HepG2 (cell line): ENCODE results near the gene COL2A1. TPM values are rescaled to one million over a fixed set of nuclear protein-coding genes. Genes with fewer than 3 reads are reported as not detected.

ENCODE experiments used
- EEA1 ChIP-seq: sonication (generic); formaldehyde crosslinking; IDR thresholded peaks from 2 replicates; pipeline ENCODE4 v1.5.1; 2020; ENCODE audit warnings: mild to moderate bottlenecking, missing genetic modification reagents, borderline replicate concordance
- ELF1 ChIP-seq: sonication (generic); formaldehyde crosslinking; IDR thresholded peaks from 2 replicates; pipeline ENCODE4 v1.4.0; 2020; ENCODE audit warnings: missing genetic modification reagents
- FOXK1 ChIP-seq: sonication (generic); formaldehyde crosslinking; IDR thresholded peaks from 2 replicates; pipeline ENCODE4 v1.4.0; 2020; ENCODE audit warnings: low read depth, missing genetic modification reagents, borderline replicate concordance
- HNRNPL ChIP-seq: fragments of 200-400 bp; formaldehyde crosslinking; IDR thresholded peaks from 2 replicates; pipeline ENCODE4 v1.6.1; 2017; ENCODE audit warnings: mild to moderate bottlenecking, low read depth, low read length
- IKZF5 ChIP-seq: IDR thresholded peaks from 2 replicates; pipeline ENCODE4 v1.6.1; 2018; ENCODE audit warnings: missing genetic modification reagents, mild to moderate bottlenecking, missing compliant biosample characterization
- KDM5A ChIP-seq: fragments of 200-600 bp; sonication (generic); IDR thresholded peaks from 2 replicates; pipeline ENCODE4 v1.7.0; 2018; ENCODE audit warnings: antibody characterized with exemption, mild to moderate bottlenecking, low read length, borderline replicate concordance
- KLF15 ChIP-seq: sonication (generic); formaldehyde crosslinking; IDR thresholded peaks from 2 replicates; pipeline ENCODE4 v1.8.1; 2023; ENCODE audit warnings: borderline replicate concordance, mild to moderate bottlenecking, inconsistent platforms, missing genetic modification reagents, mixed read lengths
- MYNN ChIP-seq: sonication (generic); formaldehyde crosslinking; IDR thresholded peaks from 2 replicates; pipeline ENCODE4 v1.4.0; 2020; ENCODE audit warnings: mild to moderate bottlenecking, low read depth, missing genetic modification reagents
- RCOR2 ChIP-seq: IDR thresholded peaks from 2 replicates; pipeline ENCODE4 v1.6.1; 2016; ENCODE audit warnings: missing biosample characterization, missing genetic modification reagents
- REPIN1 ChIP-seq: sonication (generic); formaldehyde crosslinking; IDR thresholded peaks from 2 replicates; pipeline ENCODE4 v1.8.0; 2022; ENCODE audit warnings: missing genetic modification reagents, low read depth, mild to moderate bottlenecking, borderline replicate concordance
- SAP130 ChIP-seq: IDR thresholded peaks from 2 replicates; pipeline ENCODE4 v1.6.1; 2016; ENCODE audit warnings: low read depth
- YEATS2 ChIP-seq: sonication (generic); formaldehyde crosslinking; IDR thresholded peaks from 2 replicates; pipeline ENCODE4 v1.4.0; 2020; ENCODE audit warnings: missing genetic modification reagents, borderline replicate concordance
- ZBTB34 ChIP-seq: sonication (generic); formaldehyde crosslinking; IDR thresholded peaks from 2 replicates; pipeline ENCODE4 v1.8.0; 2022; ENCODE audit warnings: mild to moderate bottlenecking, missing genetic modification reagents
- ZMAT5 ChIP-seq: sonication (generic); formaldehyde crosslinking; IDR thresholded peaks from 2 replicates; pipeline ENCODE4 v1.5.0; 2020; ENCODE audit warnings: mild to moderate bottlenecking, low read depth, missing genetic modification reagents, borderline replicate concordance
- ZNF207 ChIP-seq: fragments of 450-650 bp; IDR thresholded peaks from 2 replicates; pipeline ENCODE4 v1.6.1; 2016; ENCODE audit warnings: antibody characterized with exemption, borderline replicate concordance
- ZNF468 ChIP-seq: sonication (generic); formaldehyde crosslinking; IDR thresholded peaks from 2 replicates; pipeline ENCODE4 v1.8.0; 2022; ENCODE audit warnings: mild to moderate bottlenecking, moderate library complexity, missing genetic modification reagents
- ZNF652 ChIP-seq: IDR thresholded peaks from 2 replicates; pipeline ENCODE4 v1.6.1; 2016; ENCODE audit warnings: low read depth, borderline replicate concordance
- ZNF703 ChIP-seq: sonication (generic); formaldehyde crosslinking; IDR thresholded peaks from 2 replicates; pipeline ENCODE4 v1.5.1; 2020; ENCODE audit warnings: missing genetic modification reagents, mild to moderate bottlenecking, moderate library complexity, borderline replicate concordance
- ZNF747 ChIP-seq: sonication (generic); formaldehyde crosslinking; IDR thresholded peaks from 2 replicates; pipeline ENCODE4 v1.8.1; 2023; ENCODE audit warnings: missing genetic modification reagents, mild to moderate bottlenecking, borderline replicate concordance
- ZNF83 ChIP-seq: sonication (generic); formaldehyde crosslinking; IDR thresholded peaks from 2 replicates; pipeline ENCODE4 v1.4.0; 2020; ENCODE audit warnings: missing genetic modification reagents, mild to moderate bottlenecking, borderline replicate concordance
- polyA plus RNA-seq, 8 experiments: library from polyadenylated mRNA; depleted of rRNA in 3 of 8; stranded (reverse) in 7 of 8; unstranded in 1 of 8; fragments of >200 nt; fragmentation: Illumina TruSeq in 4 of 8; extraction: Trizol in 4 of 8; gene quantifications; 2 replicates each; pipeline versions ENCODE4 v1.2.1 to v1.2.3, GENCODE V29; 2011 to 2016; ENCODE audit warnings: low read depth in 4 of 8, missing spikeins in 1 of 8, mixed read lengths in 1 of 8; ENCODE audit not compliant: insufficient read depth in 1 of 8
- total RNA-seq, 5 experiments: library from RNA; depleted of rRNA; stranded (reverse); fragments of >200 nt; fragmentation: Illumina TruSeq; extraction: Trizol; gene quantifications; 2 replicates each; pipeline ENCODE4 v1.2.3, GENCODE V29; 2016; ENCODE audit warnings: low read depth in 1 of 5
- TF ChIP-seq, protein P1 (sequence below): sonication (generic); formaldehyde crosslinking; IDR thresholded peaks from 2 replicates; pipeline ENCODE4 v1.8.0; 2022; ENCODE audit warnings: mild to moderate bottlenecking, missing genetic modification reagents, moderate library complexity
- TF ChIP-seq, protein P2 (sequence below): IDR thresholded peaks from 2 replicates; pipeline ENCODE4 v1.6.1; 2016
- TF ChIP-seq, protein P3 (sequence below): sonication (generic); formaldehyde crosslinking; IDR thresholded peaks from 2 replicates; pipeline ENCODE4 v1.4.0; 2020; ENCODE audit warnings: missing genetic modification reagents

Gene COL2A1
- total and polyA plus RNA-seq, 2 of the 13 experiments (the other 11 are each of a cell fraction or from before 2014, with no cell fraction given), result 7.4 to 38.3 TPM

DNA sequence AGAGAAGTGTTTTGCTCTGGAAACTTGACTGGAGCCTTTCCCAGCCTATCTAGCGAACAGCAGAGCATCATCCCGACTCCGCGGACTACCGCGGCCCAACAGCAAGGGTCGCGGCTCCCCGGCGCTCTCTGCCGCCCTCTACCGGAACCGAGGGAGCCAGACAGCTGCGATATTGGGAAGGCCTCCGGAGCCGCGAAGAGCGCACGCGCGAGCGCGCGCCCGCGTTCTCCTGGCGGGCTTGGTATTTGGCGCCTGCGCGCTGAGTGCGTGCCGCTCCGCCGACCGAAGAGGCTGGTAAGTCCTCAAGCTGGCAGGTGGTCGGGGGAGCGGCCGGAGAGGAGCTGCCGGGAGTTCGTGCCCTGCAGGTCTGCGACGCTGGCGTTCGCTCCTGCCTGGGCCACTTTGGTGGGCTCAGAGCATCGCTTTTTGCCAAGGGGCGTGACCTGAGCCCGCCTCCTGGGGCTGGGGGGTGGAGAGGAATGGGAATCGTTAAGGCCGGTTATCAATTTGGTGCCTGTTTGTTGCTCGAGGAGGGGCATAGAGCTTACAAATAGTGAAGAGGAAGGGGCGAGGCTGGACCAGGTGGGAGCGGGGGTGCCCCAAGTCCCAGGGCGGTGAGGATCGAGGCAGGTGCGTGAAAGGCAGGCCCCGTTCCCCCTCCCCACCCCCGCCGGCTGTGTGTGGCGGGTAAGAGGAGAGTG, 40.8 kb downstream of the COL2A1 start, which contains the start of gene TMEM106C (continued):
- peak; percentile 59; the same call in 1 of the 2 replicates for TF ChIP-seq REPIN1 (CRISPR knock-in tag)
- TF ChIP-seq, protein P1, sequence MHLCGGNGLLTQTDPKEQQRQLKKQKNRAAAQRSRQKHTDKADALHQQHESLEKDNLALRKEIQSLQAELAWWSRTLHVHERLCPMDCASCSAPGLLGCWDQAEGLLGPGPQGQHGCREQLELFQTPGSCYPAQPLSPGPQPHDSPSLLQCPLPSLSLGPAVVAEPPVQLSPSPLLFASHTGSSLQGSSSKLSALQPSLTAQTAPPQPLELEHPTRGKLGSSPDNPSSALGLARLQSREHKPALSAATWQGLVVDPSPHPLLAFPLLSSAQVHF, result no peak
- no peak; the same call in 1 of the 2 replicates for TF ChIP-seq ZNF83
- TF ChIP-seq HNRNPL, result 0 out of 2 replicates have a peak, but pooled peaks have one; percentile 42
- TF ChIP-seq RCOR2 (CRISPR knock-in tag), result no peak
- TF ChIP-seq IKZF5 (CRISPR knock-in tag), result peak; percentile 45; the same call in 1 of the 2 replicates
- peak; percentile 79; the same call in 1 of the 2 replicates for TF ChIP-seq EEA1
- TF ChIP-seq KLF15 (CRISPR knock-in tag), result peak; percentile 24; the same call in 1 of the 2 replicates
- TF ChIP-seq, protein P2, sequence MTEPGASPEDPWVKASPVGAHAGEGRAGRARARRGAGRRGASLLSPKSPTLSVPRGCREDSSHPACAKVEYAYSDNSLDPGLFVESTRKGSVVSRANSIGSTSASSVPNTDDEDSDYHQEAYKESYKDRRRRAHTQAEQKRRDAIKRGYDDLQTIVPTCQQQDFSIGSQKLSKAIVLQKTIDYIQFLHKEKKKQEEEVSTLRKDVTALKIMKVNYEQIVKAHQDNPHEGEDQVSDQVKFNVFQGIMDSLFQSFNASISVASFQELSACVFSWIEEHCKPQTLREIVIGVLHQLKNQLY (CRISPR knock-in tag), result no peak
- no peak for TF ChIP-seq ZNF652 (CRISPR knock-in tag)
- TF ChIP-seq FOXK1 (CRISPR knock-in tag), result no peak
- TF ChIP-seq ZNF468, result no peak
- no peak for TF ChIP-seq ZBTB34 (CRISPR knock-in tag)
- no peak for TF ChIP-seq ZNF207
- TF ChIP-seq KDM5A, result peak; percentile 32; the same call in 1 of the 2 replicates
- peak; percentile 79 for TF ChIP-seq YEATS2
- no peak for TF ChIP-seq MYNN (CRISPR knock-in tag)
- TF ChIP-seq, protein P3, sequence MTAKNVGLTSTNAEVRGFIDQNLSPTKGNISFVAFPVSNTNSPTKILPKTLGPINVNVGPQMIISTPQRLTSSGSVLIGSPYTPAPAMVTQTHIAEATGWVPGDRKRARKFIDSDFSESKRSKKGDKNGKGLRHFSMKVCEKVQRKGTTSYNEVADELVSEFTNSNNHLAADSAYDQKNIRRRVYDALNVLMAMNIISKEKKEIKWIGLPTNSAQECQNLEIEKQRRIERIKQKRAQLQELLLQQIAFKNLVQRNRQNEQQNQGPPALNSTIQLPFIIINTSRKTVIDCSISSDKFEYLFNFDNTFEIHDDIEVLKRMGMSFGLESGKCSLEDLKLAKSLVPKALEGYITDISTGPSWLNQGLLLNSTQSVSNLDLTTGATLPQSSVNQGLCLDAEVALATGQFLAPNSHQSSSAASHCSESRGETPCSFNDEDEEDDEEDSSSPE (CRISPR knock-in tag), result peak; percentile 94
- no peak for TF ChIP-seq ZMAT5
- peak; percentile 58; the same call in 1 of the 2 replicates for TF ChIP-seq SAP130 (CRISPR knock-in tag)
- no peak for TF ChIP-seq ZNF703
- peak; percentile 79; the same call in 1 of the 2 replicates for TF ChIP-seq ZNF747 (CRISPR knock-in tag)
- no peak for TF ChIP-seq ELF1
